ENCODE results near the gene LRRK1.

Gene LRRK1

GRCh38 chr15:100918690-100919480 is at the start of gene LRRK1:
TSS of gene LRRK1 (plus strand) at chr15:100919357. CDS start at chr15:100924633, 5,276 bp downstream.
- DNase-seq (ENCODE audit: low read depth in 2 of 2, low spot score in 1 of 2) = no peak

- no peak for DNase-seq (ENCODE audit: low read depth in 2 of 2, low spot score in 1 of 2)
These were observed 46.0 kb upstream of the LRRK1 start for GRCh38 chr15:100873029-100873677.

GRCh38 chr15:100875495-100875894 is 43.7 kb upstream of the LRRK1 start:
- DNase-seq (ENCODE audit: low read depth in 2 of 2, low spot score in 1 of 2) = no peak

- DNase-seq (ENCODE audit: low read depth in 2 of 2, low spot score in 1 of 2) = no peak
These were observed 43.2 kb upstream of the LRRK1 start for GRCh38 chr15:100875976-100876375.

- DNase-seq (ENCODE audit: low read depth in 2 of 2, low spot score in 1 of 2) = no peak
These were observed 41.6 kb upstream of the LRRK1 start for GRCh38 chr15:100877551-100877950.

- DNase-seq (ENCODE audit: low read depth in 2 of 2, low spot score in 1 of 2) = no peak
These were observed 41.0 kb upstream of the LRRK1 start for GRCh38 chr15:100878130-100878529.

GRCh38 chr15:100878648-100879047 is 40.5 kb upstream of the LRRK1 start:
- DNase-seq (ENCODE audit: low read depth in 2 of 2, low spot score in 1 of 2) = no peak

GRCh38 chr15:100879061-100879463 is 40.1 kb upstream of the LRRK1 start:
- no peak for DNase-seq (ENCODE audit: low read depth in 2 of 2, low spot score in 1 of 2)

GRCh38 chr15:100879464-100880138 is 39.6 kb upstream of the LRRK1 start, which contains the start of gene ALDH1A3:
TSS of gene ALDH1A3 (plus strand) at chr15:100879831. CDS start at chr15:100879908, 77 bp downstream.
- DNase-seq (ENCODE audit: low read depth in 2 of 2, low spot score in 1 of 2) = no peak

GRCh38 chr15:100880139-100880896 is 38.8 kb upstream of the LRRK1 start:
- no peak for DNase-seq (ENCODE audit: low read depth in 2 of 2, low spot score in 1 of 2)

- no peak for DNase-seq (ENCODE audit: low read depth in 2 of 2, low spot score in 1 of 2)
These were observed 38.3 kb upstream of the LRRK1 start for GRCh38 chr15:100880897-100881242.

GRCh38 chr15:100881573-100882336 is 37.4 kb upstream of the LRRK1 start:
- no peak for DNase-seq (ENCODE audit: low read depth in 2 of 2, low spot score in 1 of 2)

- no peak for DNase-seq (ENCODE audit: low read depth in 2 of 2, low spot score in 1 of 2)
These were observed 34.0 kb upstream of the LRRK1 start for GRCh38 chr15:100885116-100885515.

- no peak for DNase-seq (ENCODE audit: low read depth in 2 of 2, low spot score in 1 of 2)
These were observed 33.3 kb upstream of the LRRK1 start for GRCh38 chr15:100885811-100886210.

GRCh38 chr15:100887211-100887913 is 31.8 kb upstream of the LRRK1 start:
- no peak for DNase-seq (ENCODE audit: low read depth in 2 of 2, low spot score in 1 of 2)

- no peak for DNase-seq (ENCODE audit: low read depth in 2 of 2, low spot score in 1 of 2)
These were observed 29.6 kb upstream of the LRRK1 start for GRCh38 chr15:100889385-100890050.

- DNase-seq (ENCODE audit: low read depth in 2 of 2, low spot score in 1 of 2) = no peak
These were observed 29.0 kb upstream of the LRRK1 start for GRCh38 chr15:100890051-100890720.

GRCh38 chr15:100890850-100891249 is 28.3 kb upstream of the LRRK1 start:
- no peak for DNase-seq (ENCODE audit: low read depth in 2 of 2, low spot score in 1 of 2)
